ENCODE measurements around the gene MED20.

Gene MED20

GRCh38 chr6:41940759-41941279 lies 19.9 kb upstream of the MED20 start:
- peak; percentile 41 for DNase-seq (ENCODE audit: low spot score)

GRCh38 chr6:41939848-41940758 lies 19.2 kb upstream of the MED20 start:
- DNase-seq (ENCODE audit: low spot score), result no peak

- DNase-seq (ENCODE audit: low spot score), result no peak
These were observed 18.4 kb upstream of the MED20 start for GRCh38 chr6:41939176-41939847.

GRCh38 chr6:41938590-41939175 lies 17.7 kb upstream of the MED20 start:
- no peak for DNase-seq (ENCODE audit: low spot score)

DNA sequence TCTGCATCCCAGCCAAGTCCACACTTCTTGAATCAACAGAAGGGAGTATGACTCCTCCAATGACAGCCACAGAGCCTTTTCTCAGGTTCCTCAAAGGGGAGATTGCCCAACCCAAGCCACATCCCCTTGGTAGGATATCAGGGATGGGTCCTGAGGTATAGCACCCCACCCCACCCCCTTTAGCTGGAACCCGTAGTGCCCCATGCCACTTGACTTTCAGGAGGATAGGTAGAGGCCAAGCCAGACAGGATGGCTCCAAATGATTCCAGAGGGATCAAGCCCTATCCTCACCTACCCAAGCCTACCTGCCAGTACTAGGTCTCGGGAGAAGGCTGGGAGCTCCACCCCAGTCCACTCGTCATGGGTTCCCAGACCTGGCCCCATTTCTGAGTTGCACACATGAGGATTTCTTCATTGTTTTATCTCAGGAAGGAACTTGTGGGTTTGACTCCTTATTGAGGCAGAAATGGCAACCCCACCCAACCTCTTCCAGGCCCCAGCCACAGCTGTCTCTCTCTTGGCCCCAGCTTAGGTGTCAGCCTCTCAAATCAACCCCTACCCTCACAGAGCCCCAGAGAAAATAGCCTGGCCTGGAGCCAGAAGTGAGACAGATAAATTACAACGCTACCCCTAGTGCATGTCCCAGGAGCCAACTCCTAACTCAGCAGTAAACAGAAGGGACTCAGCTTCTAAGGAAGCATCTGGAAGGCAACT lies 17.1 kb upstream of the MED20 start:
- DNase-seq (ENCODE audit: low spot score), result no peak

- DNase-seq (ENCODE audit: low spot score), result no peak
These were observed 16.5 kb upstream of the MED20 start for GRCh38 chr6:41937472-41937860.

DNA sequence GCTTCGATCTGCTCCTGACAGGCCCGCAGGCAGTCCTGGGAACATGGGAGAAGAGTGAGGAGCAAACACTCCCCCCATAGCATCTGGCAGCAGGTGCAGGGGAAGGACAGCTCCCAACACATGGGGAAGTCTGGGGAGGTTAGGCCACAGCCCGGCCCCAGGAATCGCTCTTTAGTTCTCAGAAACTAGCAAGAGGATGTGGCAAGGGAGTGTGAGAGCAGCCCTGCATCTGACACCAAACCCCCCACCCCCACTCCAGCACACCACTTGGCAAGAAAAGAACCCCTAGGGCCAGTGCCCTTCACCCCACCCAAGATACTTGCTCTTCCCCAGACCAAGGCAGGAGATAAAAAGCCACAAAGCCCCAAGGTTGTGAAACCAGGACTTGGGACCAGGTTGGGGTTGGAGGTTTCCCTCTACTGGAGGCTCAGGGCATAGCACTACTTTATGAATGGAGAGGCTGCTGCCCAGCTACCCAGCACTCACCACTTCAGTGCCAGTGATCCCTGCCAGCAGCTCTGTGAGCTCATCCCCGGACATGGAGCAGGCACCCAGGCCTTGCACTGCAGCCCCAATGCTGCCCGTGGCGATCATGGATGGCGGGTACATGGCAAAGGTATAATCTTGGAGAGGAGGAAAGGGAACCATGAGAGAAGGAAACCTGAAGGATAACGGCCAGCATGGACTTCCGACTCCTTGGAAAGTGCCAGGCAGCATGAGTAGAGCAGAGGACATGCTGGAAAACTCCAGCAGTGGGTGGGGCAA lies 15.3 kb upstream of the MED20 start:
- DNase-seq (ENCODE audit: low spot score), result peak; percentile 83

DNA sequence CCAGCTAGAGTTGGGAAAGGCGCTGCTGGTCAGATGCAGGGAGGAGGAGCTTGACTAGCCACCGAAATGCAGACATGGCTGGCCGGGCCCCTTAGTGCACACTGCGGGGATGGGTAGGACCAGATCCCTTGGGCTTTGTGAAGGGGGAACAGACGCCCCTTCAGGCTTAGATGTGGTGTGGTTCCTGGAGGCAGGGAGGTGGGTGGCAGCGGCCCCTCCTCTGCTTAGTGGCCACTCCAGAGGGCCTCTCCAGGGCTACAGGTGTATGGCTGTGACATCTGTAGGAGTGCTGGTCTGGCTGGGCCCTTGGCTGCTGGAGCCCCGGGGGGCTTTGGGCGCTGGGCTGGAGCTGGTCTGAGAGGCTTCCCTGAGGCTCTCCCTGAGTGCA lies 14.7 kb upstream of the MED20 start:
- no peak for DNase-seq (ENCODE audit: low spot score)

DNA sequence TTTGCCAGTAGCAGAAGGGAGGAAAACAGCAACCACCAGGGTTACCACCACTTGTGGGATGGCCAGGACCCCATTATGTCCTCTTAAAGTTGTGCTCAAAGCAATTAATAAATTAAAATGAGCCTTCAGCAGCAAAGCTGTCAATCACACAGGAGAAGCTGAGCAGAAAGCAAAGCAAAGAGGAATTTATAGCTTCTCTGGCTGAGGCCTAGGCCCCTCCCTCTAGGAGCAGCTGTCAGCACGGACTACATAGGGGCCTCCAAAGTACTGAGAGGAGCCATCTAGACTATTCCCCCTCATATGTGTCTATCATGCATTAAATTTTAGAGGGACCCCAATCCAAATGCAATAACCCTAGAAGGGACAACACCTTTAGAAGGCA lies 14.2 kb upstream of the MED20 start:
- DNase-seq (ENCODE audit: low spot score), result no peak

DNA sequence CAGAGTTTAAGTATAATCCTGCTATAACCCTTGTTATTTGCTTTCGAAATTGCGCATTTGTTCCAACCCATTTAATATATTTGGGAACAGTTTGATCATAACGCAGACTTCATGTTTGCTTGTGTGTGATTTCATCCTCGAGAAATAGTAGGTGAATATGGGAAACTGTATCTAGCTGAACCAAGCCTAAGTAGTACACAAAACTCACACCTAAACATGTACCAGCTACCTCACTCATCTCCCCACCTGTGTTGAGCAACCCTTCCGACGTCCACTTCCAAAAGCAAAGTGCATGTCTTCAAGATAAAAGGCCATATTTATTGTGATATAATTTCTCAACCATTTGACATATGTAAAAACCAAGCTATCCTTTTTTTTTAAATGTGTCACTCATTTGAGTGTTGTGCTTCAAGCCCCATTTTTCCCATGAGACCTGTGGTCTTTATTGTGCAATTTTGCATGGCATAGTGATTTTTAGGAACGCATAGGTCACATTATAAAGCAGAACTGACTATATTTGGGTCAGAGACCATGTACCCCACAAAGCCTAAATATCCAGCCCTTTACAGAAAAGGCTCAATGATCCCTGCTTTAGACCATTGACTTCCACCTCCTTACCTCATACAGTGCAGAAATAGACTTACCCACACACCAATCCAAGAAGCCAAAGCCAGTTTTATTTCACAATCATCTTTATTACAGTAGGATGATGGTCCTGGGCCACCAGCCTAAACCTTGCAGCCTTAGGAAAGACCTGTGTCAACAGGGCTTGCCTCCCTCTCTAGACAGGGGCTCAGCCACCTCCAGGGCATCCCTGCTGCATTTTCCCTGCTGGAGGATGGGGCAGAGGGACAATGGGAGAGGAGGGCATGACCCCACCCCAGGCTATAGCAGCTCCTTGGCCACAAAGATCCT lies 13.6 kb upstream of the MED20 start:
- no peak for DNase-seq (ENCODE audit: low spot score)

DNA sequence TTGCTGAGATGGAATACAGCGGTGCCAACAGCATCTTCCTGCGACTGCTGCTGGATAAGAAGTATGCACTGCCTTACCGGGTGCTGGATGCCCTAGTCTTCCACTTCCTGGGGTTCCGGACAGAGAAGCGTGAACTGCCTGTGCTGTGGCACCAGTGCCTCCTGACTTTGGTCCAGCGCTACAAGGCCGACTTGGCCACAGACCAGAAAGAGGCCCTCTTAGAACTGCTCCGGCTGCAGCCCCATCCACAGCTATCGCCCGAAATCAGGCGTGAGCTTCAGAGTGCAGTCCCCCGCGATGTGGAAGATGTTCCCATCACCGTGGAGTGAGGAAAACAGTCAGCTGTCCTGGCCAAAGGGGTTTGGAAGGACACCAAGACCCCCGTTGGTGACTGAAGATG lies 11.4 kb upstream of the MED20 start:
- no peak for DNase-seq (ENCODE audit: low spot score)

DNA sequence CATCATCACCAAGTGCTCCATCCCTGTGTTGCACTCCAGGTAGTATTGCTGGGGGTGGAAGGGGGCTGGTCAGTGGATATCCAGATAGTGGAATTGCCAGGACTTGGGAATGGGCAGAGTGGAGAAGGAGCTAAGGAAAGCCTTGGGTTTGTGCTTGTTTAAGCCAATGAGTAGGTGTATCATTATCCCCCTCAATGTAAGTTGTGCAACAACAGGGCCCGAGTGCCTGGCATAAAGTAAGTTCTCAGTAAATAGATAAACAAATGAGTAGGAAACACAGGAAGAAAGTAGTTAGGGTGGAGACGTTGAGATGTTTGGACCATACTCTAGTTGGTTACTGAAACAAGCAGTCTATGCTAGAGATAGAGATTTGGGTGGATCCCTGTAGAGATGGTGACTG lies 10.9 kb upstream of the MED20 start:
- no peak for DNase-seq (ENCODE audit: low spot score)

- no peak for DNase-seq (ENCODE audit: low spot score)
These were observed 9.0 kb upstream of the MED20 start for GRCh38 chr6:41929924-41930323.

DNA sequence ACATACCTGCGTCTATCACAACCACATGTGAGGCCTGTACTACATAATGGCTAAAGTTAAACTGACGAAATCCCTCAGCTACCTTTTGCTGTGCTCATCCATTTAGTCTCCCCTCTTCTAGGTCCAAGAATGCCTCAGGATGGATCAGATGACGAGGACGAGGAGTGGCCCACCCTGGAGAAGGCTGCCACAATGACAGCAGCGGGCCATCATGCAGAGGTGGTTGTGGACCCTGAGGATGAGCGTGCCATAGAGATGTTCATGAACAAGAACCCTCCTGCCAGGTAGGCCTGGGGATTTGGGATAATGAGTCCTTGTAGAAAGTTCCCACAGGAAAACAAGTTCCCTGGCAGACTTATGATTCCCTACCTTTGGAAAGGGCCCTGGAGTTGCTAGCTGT lies 6.3 kb upstream of the MED20 start:
- no peak for DNase-seq (ENCODE audit: low spot score)

GRCh38 chr6:41922154-41922553 lies 1.2 kb upstream of the MED20 start:
- DNase-seq (ENCODE audit: low spot score), result no peak

DNA sequence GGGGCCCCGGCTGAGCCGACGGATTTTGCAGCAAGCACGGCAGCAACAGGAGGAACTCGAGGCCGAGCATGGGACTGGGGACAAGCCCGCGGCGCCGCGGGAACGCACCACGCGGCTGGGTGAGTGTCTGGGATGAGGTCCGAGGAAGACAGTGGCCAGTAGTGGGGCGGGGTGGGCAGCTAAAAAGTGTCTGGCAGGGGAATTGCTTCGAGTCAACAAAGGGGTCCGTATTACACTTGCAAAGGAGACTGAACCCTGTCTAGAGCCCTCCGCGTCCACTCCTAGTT lies 716 bp upstream of the MED20 start:
- DNase-seq (ENCODE audit: low spot score), result no peak

- DNase-seq (ENCODE audit: low spot score), result no peak
These were observed 3.4 kb downstream of the MED20 start for GRCh38 chr6:41917528-41917927.

DNA sequence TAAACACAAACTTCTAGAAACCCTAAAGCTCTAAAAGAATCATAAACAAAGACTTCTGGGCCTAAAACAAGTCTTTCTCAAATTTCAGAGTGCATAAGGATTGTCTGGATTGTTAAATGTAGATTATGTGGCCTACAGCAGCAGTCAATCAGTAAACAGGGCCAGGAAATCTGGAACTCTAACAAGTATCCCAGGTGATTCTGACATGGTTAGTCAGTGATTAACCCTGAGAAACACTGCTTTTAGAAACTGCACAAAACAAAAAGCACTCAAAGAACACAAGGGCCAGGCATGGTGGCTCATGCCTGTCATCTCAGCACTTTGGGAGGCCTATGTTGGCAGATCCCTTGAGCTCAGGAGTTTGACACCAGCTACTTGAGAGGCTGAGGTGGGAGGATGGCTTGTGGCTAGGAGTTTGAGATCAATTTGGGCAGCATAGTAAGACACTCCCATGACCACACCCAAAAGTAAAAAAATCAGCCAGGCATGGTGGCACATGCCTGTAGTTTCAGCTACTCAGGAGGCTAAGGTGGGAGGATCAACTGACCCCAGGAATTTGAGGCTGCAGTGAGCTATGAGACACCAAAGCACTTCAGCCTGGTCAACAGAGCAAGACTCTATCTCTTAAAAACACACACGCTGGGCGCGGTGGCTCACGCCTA lies 5.9 kb downstream of the MED20 start:
- no peak for DNase-seq (ENCODE audit: low spot score)

- no peak for DNase-seq (ENCODE audit: low spot score)
These were observed 6.6 kb downstream of the MED20 start for GRCh38 chr6:41914343-41914742.

DNA sequence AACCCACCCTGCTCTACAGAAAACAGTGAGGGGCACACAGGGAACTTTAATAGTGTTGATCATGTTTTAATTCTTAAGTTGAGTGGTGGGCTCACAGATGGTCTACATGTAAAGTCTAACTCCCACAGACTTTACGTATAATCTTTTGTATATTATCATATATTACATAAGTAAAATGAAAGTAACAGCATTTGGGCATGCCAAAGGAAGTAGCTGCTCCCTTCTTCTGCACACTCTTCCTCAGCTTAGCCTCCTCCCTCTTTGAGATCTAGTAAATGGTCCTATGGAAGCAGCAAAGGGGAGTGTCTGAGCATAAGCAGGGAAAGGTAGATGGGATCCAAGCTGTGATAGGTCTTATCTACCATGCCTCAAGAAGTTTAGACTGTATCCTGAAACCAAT lies 11.2 kb downstream of the MED20 start:
- DNase-seq (ENCODE audit: low spot score), result no peak

Data from germinal center (tissue), 1 donor.